ENCODE data around the gene STAP2. TPM values are rescaled to one million over a fixed set of nuclear protein-coding genes. Genes with fewer than 3 reads are reported as not detected.

The STAP2 gene
- total and polyA plus RNA-seq, 10 of the 15 experiments (the other 5 are each of a cell fraction or from before 2014, with no cell fraction given), result 0.84 to 22.4 (median 15.2) TPM

GRCh38 chr19:4380254-4380727, 41.7 kb upstream of the STAP2 start (continued):
- TF ChIP-seq RELB (IDR thresholded peaks at IDR 0.05; ENCODE audit: low read depth) (no peak), EED (IDR thresholded peaks at IDR 0.05; ENCODE audit: low read depth) (peak; percentile 61; the same call in 1 of the 2 replicates), WRNIP1 (IDR thresholded peaks at IDR 0.05; ENCODE audit: borderline replicate concordance, low read depth, low read length) (no peak), CEBPB (IDR thresholded peaks at IDR 0.05; ENCODE audit: borderline replicate concordance in 1 of 2, low read depth in 2 of 2, low read length in 2 of 2) (no peak), RB1 (IDR thresholded peaks at IDR 0.05; ENCODE audit: borderline replicate concordance) (no peak), SRF (IDR thresholded peaks at IDR 0.05; ENCODE audit: low read depth in 2 of 2, low read length in 2 of 2) (no peak), CREB1 (IDR thresholded peaks at IDR 0.05; ENCODE audit: low read depth) (0 out of 2 replicates have a peak, but pooled peaks have one; percentile 0), SMAD5 (IDR thresholded peaks at IDR 0.05; ENCODE audit: low read depth) (no peak), MEF2A (IDR thresholded peaks at IDR 0.05; ENCODE audit: insufficient read depth, low read depth, low read length) (no peak)
- TF ChIP-seq, protein P1, sequence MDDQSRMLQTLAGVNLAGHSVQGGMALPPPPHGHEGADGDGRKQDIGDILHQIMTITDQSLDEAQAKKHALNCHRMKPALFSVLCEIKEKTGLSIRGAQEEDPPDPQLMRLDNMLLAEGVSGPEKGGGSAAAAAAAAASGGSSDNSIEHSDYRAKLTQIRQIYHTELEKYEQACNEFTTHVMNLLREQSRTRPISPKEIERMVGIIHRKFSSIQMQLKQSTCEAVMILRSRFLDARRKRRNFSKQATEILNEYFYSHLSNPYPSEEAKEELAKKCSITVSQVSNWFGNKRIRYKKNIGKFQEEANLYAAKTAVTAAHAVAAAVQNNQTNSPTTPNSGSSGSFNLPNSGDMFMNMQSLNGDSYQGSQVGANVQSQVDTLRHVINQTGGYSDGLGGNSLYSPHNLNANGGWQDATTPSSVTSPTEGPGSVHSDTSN (IDR thresholded peaks at IDR 0.05; ENCODE audit: insufficient replicate concordance, low read depth, low read length), result peak; percentile 71
- TF ChIP-seq, protein P2, sequence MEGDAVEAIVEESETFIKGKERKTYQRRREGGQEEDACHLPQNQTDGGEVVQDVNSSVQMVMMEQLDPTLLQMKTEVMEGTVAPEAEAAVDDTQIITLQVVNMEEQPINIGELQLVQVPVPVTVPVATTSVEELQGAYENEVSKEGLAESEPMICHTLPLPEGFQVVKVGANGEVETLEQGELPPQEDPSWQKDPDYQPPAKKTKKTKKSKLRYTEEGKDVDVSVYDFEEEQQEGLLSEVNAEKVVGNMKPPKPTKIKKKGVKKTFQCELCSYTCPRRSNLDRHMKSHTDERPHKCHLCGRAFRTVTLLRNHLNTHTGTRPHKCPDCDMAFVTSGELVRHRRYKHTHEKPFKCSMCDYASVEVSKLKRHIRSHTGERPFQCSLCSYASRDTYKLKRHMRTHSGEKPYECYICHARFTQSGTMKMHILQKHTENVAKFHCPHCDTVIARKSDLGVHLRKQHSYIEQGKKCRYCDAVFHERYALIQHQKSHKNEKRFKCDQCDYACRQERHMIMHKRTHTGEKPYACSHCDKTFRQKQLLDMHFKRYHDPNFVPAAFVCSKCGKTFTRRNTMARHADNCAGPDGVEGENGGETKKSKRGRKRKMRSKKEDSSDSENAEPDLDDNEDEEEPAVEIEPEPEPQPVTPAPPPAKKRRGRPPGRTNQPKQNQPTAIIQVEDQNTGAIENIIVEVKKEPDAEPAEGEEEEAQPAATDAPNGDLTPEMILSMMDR (IDR thresholded peaks at IDR 0.05 in 2 of 3, conservative IDR thresholded peaks at IDR 0.05 in 1 of 3; ENCODE audit: control insufficient read depth in 2 of 3, extremely low read depth in 1 of 3, insufficient read depth in 1 of 3, low read depth in 3 of 3, low read length in 3 of 3), result no peak

All from GM12878 (cell line).